Measurements from ENCODE around the gene SLC35F4. TPM values are rescaled to one million over a fixed set of nuclear protein-coding genes. Genes with fewer than 3 reads are reported as not detected.

The SLC35F4 gene
- total and polyA plus RNA-seq, 2 of the 4 experiments (the other 2 are of a cell fraction): not detected

DNA sequence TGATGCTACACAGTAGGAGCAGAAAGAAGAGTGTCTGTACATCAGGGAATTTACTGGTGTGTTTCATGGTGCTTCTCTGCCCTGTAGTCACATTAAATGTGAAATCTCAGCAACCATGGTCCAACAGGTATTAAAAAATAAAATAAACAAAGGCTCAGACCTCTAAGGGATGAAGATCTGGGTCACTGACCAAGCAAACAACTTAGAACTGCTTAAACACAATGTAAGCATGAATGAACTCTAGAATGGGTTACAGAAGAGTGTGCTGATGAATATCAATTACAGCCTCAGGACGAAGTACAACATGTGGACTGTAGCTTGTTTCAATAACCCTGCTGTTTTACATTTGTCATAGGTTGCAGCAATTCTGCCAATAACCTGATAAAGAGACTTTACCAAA is 47.4 kb downstream of the SLC35F4 start:
- WGBS, 2 experiments (ENCODE audit: extremely low coverage in 2 of 2, insufficient read length in 1 of 2): 0% methylated on average over 1 of the region's 1 CpG; no CpG with 5 or more reads in 1 of the 2 experiments
- ChIA-PET CTCF (no interaction called here), POLR2A (ENCODE audit: unreplicated experiment) (no interaction called here)
- no peak overlapping the region for H3K18ac ChIP-seq (ENCODE audit: low read depth, low read length)
- TF ChIP-seq, protein P1, sequence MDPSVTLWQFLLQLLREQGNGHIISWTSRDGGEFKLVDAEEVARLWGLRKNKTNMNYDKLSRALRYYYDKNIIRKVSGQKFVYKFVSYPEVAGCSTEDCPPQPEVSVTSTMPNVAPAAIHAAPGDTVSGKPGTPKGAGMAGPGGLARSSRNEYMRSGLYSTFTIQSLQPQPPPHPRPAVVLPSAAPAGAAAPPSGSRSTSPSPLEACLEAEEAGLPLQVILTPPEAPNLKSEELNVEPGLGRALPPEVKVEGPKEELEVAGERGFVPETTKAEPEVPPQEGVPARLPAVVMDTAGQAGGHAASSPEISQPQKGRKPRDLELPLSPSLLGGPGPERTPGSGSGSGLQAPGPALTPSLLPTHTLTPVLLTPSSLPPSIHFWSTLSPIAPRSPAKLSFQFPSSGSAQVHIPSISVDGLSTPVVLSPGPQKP (IDR thresholded peaks at IDR 0.05; ENCODE audit: borderline replicate concordance, low read depth, low read length): no peak
- TF ChIP-seq MAFK (IDR thresholded peaks at IDR 0.05; ENCODE audit: low read depth, low read length): no peak
- TF ChIP-seq MAZ (IDR thresholded peaks at IDR 0.05; ENCODE audit: borderline replicate concordance, low read depth, low read length): no peak
- TF ChIP-seq BHLHE40 (IDR thresholded peaks at IDR 0.05; ENCODE audit: low read depth, low read length): no peak
- TF ChIP-seq CEBPB (IDR thresholded peaks at IDR 0.05; ENCODE audit: low read depth, low read length): no peak
- TF ChIP-seq, protein P2, sequence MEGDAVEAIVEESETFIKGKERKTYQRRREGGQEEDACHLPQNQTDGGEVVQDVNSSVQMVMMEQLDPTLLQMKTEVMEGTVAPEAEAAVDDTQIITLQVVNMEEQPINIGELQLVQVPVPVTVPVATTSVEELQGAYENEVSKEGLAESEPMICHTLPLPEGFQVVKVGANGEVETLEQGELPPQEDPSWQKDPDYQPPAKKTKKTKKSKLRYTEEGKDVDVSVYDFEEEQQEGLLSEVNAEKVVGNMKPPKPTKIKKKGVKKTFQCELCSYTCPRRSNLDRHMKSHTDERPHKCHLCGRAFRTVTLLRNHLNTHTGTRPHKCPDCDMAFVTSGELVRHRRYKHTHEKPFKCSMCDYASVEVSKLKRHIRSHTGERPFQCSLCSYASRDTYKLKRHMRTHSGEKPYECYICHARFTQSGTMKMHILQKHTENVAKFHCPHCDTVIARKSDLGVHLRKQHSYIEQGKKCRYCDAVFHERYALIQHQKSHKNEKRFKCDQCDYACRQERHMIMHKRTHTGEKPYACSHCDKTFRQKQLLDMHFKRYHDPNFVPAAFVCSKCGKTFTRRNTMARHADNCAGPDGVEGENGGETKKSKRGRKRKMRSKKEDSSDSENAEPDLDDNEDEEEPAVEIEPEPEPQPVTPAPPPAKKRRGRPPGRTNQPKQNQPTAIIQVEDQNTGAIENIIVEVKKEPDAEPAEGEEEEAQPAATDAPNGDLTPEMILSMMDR (conservative IDR thresholded peaks at IDR 0.05; ENCODE audit: low read depth, low read length): no peak
- no peak for TF ChIP-seq RFX5 (IDR thresholded peaks at IDR 0.05; ENCODE audit: low read depth, low read length)
- no peak for TF ChIP-seq NFE2L2 (IDR thresholded peaks at IDR 0.05; ENCODE audit: low read depth, low read length)
- TF ChIP-seq RAD21 (IDR thresholded peaks at IDR 0.05; ENCODE audit: low read length): no peak
- TF ChIP-seq CHD1 (IDR thresholded peaks at IDR 0.05; ENCODE audit: low read depth, low read length): no peak
- TF ChIP-seq FOS (IDR thresholded peaks at IDR 0.05; ENCODE audit: low read depth, low read length): no peak
- TF ChIP-seq SMC3 (IDR thresholded peaks at IDR 0.05; ENCODE audit: low read depth, low read length): no peak
- TF ChIP-seq POLR2A (IDR thresholded peaks at IDR 0.05; ENCODE audit: low read depth, low read length): no peak
- TF ChIP-seq RCOR1 (IDR thresholded peaks at IDR 0.05; ENCODE audit: insufficient replicate concordance, low read length): no peak
- TF ChIP-seq, protein P3, sequence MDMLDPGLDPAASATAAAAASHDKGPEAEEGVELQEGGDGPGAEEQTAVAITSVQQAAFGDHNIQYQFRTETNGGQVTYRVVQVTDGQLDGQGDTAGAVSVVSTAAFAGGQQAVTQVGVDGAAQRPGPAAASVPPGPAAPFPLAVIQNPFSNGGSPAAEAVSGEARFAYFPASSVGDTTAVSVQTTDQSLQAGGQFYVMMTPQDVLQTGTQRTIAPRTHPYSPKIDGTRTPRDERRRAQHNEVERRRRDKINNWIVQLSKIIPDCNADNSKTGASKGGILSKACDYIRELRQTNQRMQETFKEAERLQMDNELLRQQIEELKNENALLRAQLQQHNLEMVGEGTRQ (IDR thresholded peaks at IDR 0.05; ENCODE audit: low read depth, low read length): no peak
- no peaks in the 10 kb centered on the region for H3K79me1 ChIP-seq (ENCODE audit: low read depth in 1 of 2, low read length in 2 of 2)
- H3K14ac ChIP-seq (replicated peaks; ENCODE audit: low read depth, low read length): no peak overlapping the region
- H2BK5ac ChIP-seq (ENCODE audit: low read depth, low read length, poor library complexity, severe bottlenecking): no peak overlapping the region
- DNase-seq (no peak), ATAC-seq (ENCODE audit: low read depth) (no peak)
- no peak overlapping the region for H3K4me2 ChIP-seq (ENCODE audit: low read depth, low read length)
- no peak overlapping the region for H3K4ac ChIP-seq (ENCODE audit: low read depth, low read length)
- no peaks in the 10 kb centered on the region for H4K20me1 ChIP-seq (ENCODE audit: insufficient read depth, low read length)
- no peaks in the 10 kb centered on the region for H3K9me1 ChIP-seq (ENCODE audit: insufficient read depth, low read length)
- H4K5ac ChIP-seq (ENCODE audit: low read depth, low read length): no peak overlapping the region
- H2AK9ac ChIP-seq (replicated peaks; ENCODE audit: low read depth, low read length, poor library complexity): no peak overlapping the region
- no peak overlapping the region for H3K9ac ChIP-seq (ENCODE audit: low read depth, low read length)
- no peak overlapping the region for H2AFZ ChIP-seq (replicated peaks; ENCODE audit: low read length, poor library complexity)
- no peak overlapping the region for H2AK5ac ChIP-seq (ENCODE audit: low read depth, low read length)
- no peak overlapping the region for H2BK15ac ChIP-seq (ENCODE audit: low read depth, low read length)
- H3K23ac ChIP-seq (ENCODE audit: low read depth, low read length): no peak overlapping the region
- no peak overlapping the region for H2BK20ac ChIP-seq (ENCODE audit: low read depth, low read length)
- H3K4me1 ChIP-seq (ENCODE audit: control insufficient read depth, insufficient read depth, low read length): no peaks in the 10 kb centered on the region
- no peak overlapping the region for H4K8ac ChIP-seq (ENCODE audit: low read depth in 2 of 2, low read length in 2 of 2)
- no peaks in the 10 kb centered on the region for H3K36me3 ChIP-seq (ENCODE audit: control insufficient read depth, insufficient read depth, low read length)
- no peaks in the 10 kb centered on the region for H3K27me3 ChIP-seq (ENCODE audit: control insufficient read depth, insufficient read depth, low read length)
- H2BK120ac ChIP-seq (ENCODE audit: low read depth, low read length): no peak overlapping the region
- no peak overlapping the region for H4K91ac ChIP-seq (ENCODE audit: insufficient read depth, low read depth, low read length)
- no TSS peak for BruUV-seq (replicated peaks)
- no peaks in the 10 kb centered on the region for H3K9me3 ChIP-seq (ENCODE audit: control insufficient read depth, insufficient read depth, low read length)
- intact Hi-C loops (cut with micrococcal nuclease) (no loop called here), in situ Hi-C loops (cut with MboI; ENCODE audit: low sequenced_read_pairs) (no loop called here), dilution Hi-C loops (cut with HindIII; ENCODE audit: low sequenced_read_pairs, unreplicated experiment) (no loop called here)
- H3K27ac ChIP-seq (ENCODE audit: insufficient read depth, low read length): no peak overlapping the region
- no peak overlapping the region for H3K56ac ChIP-seq (ENCODE audit: extremely low read depth, insufficient read depth, low read length)
- no peak overlapping the region for H3K4me3 ChIP-seq (ENCODE audit: insufficient read depth, low read depth, low read length)
